ENCODE measurements around the gene PPP6R3.

DNA sequence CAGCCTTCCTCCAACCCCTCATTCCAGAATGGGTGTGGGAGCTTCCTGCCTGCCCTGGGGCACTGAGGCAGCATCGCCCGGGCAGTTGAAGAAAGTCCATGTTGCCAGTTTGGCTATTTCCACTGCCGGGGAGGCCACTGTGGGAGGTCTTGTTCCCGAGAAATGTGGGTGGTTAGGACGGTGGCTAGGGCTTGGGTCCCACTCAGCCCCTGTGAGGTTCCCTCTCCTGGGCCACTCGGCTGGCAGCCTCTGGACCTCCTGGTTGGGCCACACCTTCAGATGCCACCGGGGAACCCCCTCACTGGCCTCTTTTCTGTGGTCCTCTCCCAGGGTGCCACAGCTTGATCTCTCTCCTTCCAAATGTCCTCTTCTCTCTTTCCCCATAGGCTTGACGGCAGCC, 5.1 kb upstream of the PPP6R3 start:
- TF ChIP-seq, protein P1, sequence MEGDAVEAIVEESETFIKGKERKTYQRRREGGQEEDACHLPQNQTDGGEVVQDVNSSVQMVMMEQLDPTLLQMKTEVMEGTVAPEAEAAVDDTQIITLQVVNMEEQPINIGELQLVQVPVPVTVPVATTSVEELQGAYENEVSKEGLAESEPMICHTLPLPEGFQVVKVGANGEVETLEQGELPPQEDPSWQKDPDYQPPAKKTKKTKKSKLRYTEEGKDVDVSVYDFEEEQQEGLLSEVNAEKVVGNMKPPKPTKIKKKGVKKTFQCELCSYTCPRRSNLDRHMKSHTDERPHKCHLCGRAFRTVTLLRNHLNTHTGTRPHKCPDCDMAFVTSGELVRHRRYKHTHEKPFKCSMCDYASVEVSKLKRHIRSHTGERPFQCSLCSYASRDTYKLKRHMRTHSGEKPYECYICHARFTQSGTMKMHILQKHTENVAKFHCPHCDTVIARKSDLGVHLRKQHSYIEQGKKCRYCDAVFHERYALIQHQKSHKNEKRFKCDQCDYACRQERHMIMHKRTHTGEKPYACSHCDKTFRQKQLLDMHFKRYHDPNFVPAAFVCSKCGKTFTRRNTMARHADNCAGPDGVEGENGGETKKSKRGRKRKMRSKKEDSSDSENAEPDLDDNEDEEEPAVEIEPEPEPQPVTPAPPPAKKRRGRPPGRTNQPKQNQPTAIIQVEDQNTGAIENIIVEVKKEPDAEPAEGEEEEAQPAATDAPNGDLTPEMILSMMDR (IDR thresholded peaks at IDR 0.05; ENCODE audit: poor library complexity) = no peak
- no peak for TF ChIP-seq EZH2 (IDR thresholded peaks at IDR 0.05; ENCODE audit: borderline replicate concordance)
